Renal cortical epithelial cell (primary cell): ENCODE data around the gene JAZF1. TPM values are rescaled to one million over a fixed set of nuclear protein-coding genes. Genes with fewer than 3 reads are reported as not detected.
A peak's percentile ranks its signal among the peaks of the same experiment; 100 is the strongest.

Source experiments
- DNase-seq: peaks from one replicate; pipeline ENCODE4 v3.0.0-alpha.2; 2011; ENCODE audit warnings: low read depth
- total RNA-seq: library from RNA; depleted of rRNA; stranded (reverse); fragments of >200 nt; gene quantifications from 2 replicates; pipeline ENCODE4 v1.2.3, GENCODE V29; 2014

JAZF1 gene
- total RNA-seq, 1 donor from 2014 or later = 9.6 TPM

DNA sequence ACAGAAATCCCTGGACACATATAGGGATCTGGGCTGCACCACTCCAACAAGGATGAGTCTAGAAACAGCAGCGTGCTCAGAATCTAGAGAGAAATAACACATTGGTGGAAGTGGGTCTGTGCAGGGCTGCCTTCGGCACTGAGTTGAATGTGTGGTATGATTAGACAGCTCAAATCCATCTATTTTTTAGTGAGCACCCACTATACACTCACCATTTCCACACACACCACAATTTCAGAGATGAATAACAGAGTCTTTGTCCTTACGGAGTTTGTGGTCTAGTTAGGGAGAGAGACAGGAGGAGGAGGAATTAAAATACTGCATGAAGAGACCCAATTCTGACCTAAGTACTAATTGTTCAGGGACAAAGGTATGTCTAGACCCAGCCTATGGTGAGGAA lies 44.2 kb downstream of the JAZF1 start:
- no peak for DNase-seq

DNA sequence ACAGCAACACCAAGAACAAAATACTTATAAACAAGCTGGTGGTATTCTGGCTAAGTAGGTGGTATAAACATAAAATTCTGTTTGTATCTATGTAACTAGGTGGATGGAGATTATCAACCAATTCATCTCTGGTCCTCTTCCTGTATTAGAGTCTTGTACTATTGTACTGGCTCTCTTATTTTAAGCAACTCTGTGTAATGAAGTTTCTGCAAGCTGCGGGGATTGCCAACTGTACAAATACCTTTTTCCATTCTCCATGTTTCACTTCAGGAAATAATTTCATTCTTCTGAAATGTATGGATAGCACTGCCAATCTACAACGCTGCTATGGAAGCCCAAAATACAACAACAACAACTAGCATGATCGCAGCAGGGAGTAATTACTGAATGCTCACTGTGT lies 44.8 kb downstream of the JAZF1 start:
- DNase-seq = no peak

DNA sequence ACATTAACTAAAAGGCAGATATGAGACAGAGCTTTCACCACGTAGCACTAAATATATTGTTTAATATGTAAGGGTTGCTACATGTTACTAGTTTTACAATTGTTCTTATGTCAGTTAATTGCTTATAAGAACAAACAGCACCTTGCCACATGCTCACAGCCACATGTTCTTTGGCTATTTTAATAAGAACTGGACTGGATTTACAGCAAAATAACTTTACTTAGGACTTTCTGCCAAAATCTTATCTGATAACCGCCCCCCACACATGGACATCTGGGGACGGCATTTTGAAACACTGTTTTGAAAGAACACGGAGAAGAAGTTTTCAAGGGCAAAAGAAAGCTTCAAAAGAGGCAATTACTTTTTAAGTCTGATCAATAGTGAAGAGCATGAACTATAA lies 45.3 kb downstream of the JAZF1 start:
- no peak for DNase-seq

DNA sequence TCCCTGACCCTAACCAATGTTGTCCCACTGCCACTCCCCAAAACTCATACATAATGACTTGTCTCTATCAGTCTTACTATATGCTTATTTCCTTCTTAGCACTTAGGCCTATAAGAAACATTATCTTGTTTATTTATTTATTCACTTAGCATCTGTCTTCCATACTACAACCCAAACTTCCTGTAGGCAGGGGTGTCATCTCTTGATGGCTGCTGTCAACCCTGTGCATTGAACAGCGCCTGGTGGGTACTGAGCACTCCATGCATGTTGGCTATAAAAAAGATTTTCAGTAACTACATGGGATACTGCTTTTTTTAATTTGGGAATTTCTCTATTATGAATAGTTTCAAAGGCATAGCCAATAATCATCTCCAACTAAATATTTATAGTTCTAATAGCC lies 46.7 kb downstream of the JAZF1 start:
- no peak for DNase-seq

DNA sequence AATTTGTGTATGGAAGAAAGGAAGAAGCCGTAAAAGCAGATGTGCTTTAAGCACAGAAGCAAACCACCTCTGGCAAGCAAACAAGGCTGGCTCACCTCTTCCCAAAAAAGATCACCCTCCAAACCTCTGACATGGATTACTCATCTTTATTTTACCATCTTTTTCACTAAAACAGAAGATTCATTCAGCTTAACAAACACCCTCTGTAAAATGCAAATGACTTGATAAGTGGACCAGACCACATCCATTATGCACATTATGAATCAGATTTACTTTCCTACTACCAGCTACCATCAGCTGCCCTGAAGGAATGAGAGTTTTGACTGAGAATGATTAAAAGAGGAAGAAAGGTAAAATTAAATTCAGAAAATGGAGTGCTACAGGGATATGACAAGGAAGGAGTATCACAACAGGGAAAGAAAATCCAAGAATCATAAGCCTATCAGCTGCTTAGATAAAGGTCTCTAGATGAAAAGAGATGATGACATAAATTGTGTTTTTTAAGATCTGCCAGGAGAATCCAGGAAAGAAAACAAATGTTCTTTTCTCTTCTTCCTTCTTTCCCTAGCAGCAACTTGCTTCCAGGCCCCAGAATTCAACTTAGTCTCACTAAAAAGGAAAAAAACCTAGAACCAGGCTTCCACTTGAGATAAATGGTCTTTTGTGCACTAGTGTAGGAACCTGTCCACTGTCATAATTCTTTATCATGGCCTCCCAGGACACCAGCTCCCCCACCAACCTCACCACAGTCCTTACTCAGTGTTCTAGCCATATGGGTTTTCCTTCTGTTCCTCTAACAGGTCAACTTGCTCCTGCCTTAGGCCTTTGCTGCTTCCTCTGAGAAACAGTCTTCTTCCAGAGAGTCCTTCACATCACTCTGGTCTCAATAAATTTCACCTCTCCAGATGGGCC lies 47.4 kb downstream of the JAZF1 start:
- DNase-seq = no peak

DNA sequence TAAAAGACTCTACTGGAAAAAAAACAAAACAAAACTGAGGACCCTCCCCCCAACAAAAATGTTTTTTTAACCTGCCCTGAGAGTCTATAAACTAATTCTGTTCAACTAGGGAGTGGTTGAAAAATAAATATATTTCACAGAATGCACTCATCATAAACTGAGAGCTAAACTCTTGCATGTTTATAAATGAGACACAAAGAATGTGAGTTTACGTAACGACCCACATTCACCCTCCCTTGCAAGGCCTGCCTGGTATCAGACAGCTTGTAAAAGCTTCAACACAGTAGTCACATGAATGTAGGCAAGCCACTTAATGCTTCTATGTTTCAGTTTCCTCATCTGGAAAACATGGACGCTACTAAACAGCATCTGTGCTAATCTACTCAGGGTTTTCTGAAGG lies 50.3 kb downstream of the JAZF1 start:
- DNase-seq = peak; percentile 42

DNA sequence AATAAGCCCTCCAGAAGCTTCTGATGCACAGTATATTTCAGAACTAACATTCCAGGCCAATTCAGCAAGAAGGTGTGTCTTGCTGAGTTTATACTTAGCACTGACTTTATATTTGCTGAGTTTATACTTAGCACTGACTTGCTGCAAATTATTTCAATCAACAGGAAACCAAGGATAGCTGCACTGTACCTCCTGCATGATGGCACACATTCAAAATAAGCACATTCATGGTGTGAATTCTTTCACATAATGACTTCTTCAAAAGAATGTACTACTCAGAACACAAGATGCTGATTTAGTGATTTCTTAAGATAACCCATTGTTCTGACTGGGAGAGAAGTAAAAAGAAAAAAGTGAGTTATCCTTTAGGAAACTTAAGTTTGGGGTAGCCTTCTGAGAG lies 52.0 kb downstream of the JAZF1 start:
- peak; percentile 84 for DNase-seq

DNA sequence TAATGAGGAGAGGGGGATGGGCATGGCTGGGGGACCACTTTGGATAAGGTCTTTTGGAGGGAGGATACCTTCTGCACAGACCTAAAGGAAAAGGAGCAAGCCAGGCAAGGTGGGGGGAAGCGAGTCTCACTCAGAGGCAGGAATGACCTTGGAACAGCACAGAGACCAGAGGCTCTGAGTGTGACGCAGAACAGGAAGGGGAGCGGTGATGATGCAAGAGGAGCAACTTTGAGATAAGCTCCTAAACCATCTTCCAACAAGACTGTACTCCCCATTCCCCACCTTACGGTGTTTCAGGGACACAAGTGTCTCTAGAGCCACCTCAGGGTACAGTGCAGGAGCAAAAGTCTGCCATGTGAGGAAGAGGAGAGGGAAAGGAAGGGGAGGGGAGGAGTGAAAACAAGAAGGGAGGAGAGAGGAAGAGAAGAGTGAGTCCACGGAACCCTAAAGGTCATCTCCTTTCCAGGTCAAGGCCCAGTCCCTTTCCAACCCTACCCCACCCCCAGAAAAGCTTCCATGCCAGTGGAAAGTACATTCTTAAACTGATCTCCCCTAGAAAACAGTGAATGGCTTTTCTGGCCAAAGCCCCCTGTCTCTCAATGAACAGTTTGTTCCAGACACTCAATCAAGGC lies 54.1 kb downstream of the JAZF1 start:
- no peak for DNase-seq

DNA sequence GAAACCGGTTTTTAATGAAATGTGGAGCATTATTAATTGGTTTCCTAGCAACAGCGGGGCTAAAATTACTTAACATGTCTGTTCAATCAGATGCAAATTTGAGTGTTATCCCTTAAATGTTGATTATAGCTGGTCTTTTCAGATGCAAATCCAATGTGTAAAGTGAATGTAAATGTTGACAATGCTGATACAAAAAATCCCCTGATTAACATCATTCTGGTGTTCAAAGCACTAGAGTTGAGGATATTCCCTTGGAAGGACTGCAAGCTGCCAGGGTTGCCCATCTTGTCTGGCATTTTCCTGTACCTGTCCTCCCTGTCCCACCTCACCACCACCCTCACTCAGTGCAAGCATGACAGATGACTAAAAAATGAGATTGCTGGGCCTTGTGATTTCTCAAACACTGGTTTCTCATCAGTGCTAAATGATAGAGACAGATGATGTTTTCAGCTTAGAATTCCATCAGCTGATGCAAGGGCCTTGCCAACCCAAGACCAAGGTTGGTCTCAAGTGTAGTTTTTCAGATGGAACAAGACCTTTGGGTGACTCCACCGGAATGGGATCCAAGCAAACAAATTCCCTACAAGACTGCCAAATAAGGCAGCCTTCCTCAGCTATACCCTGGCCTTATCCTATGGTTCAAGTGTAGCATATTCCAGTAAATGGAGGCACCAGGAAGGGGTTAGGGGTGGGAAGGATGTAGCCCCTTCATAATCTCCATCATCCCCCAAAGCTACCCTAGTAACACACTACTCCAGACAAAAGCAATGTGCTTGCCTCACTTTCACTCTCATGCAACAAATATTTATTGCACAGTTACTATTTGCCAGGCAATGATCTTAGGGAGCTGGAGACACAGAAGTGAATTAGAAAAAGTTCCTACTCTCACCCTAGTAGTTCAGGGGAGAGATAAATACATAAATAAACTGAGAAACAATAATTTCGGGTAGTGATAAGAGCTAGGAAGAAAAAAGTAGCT lies 54.9 kb downstream of the JAZF1 start:
- DNase-seq = peak; percentile 26

DNA sequence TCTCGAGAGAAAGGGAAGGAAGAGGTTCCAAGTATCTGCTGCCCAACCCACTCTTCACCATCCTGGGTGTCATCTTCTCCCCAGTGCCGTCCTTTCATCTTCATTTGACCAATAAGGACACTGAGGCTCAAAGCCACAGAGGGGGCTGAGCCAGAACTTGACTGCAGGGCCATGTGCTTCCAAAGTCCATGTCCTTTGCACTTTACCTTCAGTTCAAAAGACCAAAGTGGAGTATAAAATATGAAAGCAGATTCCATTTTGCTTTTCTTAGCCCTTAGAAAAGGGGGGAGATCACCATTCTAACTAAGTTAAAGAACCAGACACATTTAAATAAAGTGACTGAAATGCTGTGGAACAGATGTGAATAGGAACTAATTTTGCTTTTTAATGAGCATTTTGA lies 56.2 kb downstream of the JAZF1 start:
- no peak for DNase-seq

DNA sequence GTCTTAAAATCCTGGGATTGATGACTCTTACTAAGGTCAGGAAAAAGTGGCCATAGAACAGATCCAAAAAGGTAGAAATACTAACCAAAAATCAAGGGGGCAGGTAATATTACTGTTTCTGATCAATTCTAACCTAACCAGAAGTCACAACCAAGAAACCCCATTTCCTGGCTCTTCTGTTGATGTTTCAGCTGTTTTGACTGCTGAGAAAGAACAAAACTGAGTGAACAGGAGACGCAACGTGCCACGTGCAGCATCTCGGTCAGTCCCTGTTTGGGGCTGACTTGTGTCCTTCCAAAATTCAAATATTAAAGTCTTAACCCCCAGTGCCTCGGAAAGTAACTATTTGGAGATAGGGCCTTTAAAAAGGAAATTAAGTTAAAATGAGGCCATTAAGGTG lies 56.8 kb downstream of the JAZF1 start:
- DNase-seq = no peak

DNA sequence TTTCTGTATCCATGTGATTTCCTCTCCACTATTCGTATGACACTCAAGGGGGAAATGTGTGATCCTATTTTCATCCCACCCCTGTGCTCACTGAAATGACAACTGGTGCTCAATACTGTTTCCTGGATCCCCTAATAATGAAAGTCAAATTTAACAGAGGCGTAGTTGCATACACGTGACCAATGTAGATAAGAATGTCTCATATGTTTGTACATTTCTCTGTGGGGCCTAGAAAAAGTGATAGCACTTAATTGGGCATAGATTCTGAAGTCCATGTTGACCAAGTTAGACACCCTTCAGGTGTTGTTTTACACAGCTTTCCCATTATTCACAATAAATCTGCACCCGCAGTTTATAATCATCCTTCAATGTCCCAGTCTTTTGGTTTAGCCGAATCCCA lies 59.1 kb downstream of the JAZF1 start:
- no peak for DNase-seq

DNA sequence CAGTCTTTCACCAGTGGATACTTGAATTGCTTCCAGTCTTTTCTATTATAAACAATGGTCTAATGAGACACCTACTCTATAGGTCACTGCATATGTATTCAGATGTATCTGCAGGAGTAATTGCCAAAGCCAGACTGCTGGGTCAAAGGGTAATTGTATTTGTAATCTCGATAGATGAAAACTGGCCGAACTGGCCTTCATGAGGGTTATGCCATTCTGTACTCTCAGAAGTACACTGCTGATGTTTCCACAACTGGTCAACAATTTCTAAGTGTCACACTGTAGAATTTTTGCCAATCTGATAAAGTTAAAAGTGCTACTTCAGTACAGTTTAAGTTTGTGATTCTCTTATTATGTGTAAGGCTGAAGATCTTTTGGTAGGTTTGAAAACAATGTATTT lies 64.6 kb downstream of the JAZF1 start:
- DNase-seq = no peak

DNA sequence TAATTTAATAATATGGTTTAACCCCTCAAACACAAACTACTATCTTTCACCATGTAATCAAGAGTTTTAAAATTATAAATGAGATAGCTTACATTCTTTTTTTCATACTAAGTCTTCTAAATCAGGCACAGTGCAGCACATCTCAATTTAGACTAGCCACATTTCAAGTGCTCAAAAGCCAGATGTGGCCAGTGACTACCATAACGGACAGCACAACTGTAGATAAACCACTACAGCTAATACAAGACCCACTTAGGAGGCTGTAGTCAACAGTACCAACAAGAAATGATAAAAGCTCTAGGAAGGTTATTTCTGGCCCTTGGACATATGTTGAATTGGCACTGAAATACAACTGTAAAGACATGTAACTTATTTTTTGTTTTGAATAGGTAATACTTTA lies 65.3 kb downstream of the JAZF1 start:
- no peak for DNase-seq

DNA sequence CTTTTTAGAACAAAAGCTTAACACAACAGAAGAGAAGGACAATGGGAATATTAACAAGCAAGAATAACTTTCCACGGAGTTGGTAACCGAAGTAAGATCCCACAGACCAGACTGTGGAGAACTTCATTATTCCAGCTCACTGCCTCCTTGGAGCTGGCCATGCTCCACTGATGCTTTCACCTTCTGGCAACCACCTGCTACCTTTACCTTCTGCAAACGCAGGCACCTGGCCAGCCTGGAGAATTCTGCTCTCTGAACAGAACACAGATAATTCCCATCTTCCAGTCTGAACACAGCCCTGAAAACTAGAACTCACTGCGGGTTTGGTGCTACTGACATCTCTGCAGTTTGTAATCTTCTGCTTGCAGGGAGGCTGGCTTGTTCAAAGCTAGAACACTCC lies 66.5 kb downstream of the JAZF1 start:
- DNase-seq = no peak

DNA sequence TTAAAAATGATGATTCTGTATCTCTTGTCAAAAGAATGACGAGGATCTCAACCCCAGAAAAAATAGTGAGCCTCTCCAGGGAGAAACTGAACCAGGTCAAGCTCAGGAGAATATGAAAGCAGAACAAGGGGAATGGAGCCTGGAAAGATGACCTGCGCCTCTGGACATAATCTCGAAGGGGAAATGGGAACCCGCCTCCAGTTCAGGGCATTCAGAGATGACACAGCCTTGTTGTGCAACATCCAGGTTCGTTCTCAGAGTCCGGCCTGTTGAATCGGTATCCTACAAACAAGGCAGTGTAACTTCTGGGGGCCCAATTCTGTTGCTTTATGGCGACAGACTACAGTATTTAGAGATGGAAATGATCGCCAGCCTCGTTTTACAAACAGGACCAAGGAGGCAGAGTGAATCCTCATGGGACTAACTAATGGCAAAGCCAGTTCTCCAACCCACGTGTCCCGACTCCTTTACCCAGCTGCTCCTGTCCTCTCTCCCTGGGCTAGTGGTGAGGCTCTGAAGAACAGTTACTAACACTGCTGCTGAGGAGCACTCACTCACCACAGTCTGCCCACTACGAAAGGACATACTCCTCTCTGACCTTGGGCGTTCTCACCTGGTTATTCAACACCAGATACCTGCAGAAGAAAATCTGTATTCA lies 67.6 kb downstream of the JAZF1 start:
- DNase-seq = no peak

DNA sequence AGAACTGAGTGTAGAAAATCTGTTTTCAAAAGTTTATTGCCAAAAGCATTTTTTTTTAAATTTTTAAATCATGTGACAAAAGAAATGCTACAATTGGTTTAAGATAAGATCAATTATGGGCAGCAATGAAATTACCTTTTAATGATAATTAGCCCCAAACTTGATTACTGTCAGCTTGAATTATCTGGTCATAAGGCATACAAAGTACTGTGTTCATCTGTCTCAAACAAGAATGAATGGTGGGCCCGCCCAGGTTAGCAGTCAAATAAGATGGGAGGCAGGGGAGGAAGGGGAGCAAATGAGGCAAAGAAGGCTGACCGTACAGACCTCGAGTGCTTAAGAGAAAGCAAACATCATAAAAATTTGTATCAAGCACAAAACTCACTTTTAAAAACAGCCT lies 68.1 kb downstream of the JAZF1 start:
- no peak for DNase-seq

DNA sequence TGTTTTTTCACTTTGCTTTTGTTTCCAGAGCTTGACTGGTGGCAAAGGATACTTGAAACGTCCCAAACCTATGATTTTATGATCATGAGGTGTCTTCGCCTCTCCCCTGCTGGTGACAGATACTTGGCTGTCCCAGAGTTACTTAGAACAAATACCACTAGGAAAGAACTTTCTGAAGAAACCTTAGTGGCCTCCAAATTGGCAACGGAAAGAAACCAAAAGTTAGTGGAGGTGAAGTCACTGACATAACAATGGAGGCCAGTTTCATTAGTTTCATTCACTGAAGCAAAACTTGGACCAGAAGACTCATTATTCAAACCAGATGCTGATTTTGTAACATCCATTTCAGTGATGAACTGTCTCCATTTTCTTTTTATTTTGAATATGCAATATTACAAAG lies 68.6 kb downstream of the JAZF1 start:
- DNase-seq = no peak

DNA sequence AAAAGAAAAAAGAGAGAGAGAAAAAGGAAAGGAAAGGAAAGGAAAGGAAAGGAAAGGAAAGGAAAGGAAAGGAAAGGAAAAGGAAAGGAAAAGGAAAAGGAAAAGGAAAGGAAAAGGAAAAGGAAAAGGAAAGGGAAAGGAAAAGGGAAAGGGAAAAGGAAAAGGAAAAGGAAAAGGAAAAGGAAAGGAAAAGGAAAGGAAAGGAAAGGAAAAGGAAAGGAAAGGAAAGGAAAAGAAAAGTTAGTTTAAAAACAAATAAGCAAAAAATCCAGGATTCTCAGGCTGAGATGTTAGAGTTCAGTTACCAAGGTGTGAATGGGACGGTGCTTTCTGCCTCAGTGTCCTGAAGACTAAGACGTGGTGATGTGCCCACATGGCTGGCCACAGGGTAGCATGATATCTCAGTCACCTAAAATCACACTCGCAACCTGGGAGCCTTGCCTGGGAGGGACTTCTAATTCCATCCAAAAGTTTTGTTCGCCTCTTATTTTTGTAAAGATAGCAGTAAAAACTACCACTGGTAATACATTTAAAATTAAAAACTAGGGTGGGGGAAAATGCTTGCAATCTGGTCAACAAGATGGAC lies 70.1 kb downstream of the JAZF1 start:
- no peak for DNase-seq

DNA sequence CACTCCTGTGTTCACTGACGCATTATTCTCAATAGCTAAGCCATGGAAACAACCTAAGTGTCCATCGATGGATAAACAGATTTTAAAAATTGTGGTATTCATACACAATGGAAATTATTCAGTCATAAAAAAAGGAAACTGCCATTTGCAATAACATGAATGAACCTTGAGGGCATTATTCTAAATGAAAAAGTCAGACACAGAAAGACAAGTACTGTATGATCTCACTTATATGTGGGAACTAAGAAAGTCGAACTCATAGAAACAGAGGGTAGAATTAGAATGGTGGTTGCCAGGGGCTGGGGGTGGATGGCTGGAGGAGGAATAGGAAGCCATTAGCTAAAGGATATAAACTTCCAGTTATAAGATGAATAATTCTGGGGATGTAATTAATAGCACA lies 71.8 kb downstream of the JAZF1 start:
- DNase-seq = no peak

DNA sequence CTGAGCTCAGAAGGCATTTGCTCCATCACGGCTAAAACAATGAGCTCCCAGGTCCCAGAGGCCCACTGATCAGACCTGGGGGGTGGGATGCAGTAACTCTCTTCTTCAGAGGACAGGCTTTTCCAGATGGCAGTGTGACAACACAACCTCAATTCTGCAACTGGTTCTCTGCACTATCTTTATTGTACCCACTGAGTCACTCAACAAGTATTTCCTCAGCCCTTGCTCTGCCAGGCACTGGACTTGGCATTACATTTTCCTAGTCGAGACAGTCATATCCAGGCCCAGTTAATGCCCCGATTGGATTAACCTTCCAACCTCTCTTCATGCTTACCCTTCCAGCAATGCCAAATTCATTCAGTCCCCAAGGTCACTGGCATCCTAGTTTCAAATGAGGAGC lies 72.6 kb downstream of the JAZF1 start:
- peak; percentile 69 for DNase-seq
